NCI-H146 (cell line): ENCODE results near the gene FUT9.

Experiments used
- DNase-seq: peaks from one replicate; lab custom pipeline; 2025; lab: John Stamatoyannopoulos, UW

FUT9 gene

DNA sequence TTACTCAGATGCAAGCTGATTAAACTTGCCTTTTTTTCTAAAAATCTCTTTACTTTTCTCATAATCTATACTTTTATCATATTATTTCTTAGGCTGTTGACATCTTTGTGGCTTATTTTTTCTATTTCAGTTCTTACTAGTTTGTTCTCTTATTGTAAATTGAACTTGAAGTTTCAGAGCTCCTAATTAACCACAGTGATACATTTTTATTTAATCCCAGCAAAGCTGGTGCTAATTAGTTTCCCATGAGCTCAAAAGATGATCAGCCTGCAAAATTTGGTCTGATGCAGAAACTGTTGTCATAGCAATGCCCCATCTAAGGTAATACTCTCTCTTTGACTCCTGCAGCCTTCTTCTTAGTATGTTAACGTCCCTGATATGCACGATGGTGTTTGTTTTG, 170.3 kb downstream of the FUT9 start:
- DNase-seq, result no peak

DNA sequence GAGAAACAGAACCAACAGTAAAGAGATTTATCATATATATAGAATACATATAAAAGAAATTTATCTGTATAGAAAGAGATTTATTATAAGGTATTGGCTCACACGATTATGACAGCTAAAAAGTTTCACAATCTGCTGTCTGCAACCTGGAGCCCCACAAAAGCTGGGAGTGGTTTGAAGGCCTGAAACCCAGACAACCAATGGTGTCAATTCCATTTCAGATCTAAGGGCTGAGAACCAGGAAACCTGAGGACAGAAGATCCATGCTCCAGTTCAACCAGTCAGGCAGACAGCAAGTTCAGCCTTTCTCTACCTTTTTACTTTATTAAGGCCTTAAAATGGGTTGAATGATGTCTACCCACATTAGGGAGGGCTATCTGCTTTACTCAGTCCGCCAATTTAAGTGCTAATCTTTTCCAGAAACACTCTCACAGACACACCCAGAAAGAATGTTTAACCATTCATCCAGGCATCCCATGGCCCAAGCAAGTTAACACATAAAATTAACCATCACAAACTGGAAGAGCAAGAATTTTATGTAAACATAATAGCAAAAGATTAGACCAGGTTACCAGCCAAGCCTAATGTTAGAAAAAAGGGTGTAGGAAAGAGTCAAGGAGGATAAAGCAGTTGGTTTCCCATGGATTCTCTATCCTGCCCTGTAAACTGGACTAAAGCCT, 170.9 kb downstream of the FUT9 start:
- DNase-seq, result no peak

DNA sequence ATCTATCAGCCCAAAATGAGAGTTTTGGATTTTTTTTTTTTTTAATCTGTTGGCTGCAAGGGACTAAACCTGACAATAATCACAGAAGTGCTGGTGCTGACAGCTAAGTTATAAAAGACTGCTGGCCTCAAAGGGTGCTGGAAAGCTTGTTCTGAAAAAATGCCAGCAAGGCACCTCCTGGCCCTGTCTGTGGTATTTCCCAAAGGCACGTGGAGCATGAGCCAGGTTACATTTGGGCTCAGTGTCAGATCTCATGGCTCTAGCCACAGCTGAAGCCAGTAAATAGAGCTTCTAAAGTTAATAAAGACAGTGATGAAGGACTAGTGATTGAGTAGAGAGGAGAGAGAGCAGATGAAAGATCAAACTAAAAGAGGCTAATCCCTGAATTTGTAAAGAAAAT, 178.9 kb downstream of the FUT9 start:
- DNase-seq, result no peak

DNA sequence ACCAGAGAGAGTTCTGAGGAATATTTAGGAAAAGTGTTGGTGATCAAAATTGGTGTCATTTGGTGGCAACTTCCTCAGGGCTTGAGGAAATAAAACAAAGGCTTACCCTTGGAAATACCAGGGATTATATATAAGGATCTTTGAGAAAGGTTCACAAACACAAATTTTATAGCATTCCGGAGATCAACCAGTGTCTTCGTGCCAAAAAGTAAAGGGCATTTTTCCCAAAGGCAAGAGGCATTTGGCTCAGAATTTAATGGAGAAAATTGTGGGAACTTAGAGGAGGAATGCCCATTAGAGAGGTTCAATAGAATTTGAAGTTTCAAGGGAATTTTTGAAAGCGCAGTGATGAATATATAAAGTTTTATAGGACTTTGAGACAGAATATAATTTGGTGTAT, 179.5 kb downstream of the FUT9 start:
- DNase-seq, result no peak

DNA sequence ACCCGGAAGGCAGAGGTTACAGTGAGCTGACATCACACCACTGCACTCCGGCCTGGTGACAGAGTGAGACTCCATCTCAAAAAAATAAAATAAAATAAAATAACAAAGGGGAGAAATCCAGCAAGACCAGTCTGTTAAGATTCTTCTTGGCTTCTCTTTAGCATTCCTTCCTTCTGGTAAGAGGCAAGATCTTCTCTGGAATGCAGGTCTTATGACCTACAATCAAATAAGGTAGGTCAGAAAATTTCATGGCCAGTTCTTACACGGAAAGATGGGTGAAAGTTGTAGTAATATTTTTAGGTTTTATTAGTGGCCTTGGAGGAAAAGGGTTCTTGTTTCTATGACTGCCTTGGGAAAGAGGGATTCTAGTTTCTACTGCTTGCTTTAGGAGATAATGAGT, 180.9 kb downstream of the FUT9 start:
- DNase-seq, result no peak

DNA sequence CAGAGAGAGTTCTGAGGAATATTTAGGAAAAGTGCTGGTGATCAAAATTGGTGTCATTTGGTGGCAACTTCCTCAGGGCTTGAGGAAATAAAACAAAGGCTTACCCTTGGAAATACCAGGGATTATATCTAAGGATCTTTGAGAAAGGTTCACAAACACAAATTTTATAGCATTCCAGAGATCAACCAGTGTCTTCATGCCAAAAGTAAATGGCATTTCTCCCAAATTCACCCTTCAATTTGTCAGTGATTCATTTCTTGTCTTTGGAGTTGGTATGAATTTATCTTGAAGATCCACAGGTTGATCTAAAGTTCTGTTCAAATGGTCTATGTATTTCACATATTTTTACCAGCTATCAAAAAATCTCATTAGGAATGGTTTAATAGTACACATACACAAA, 181.5 kb downstream of the FUT9 start:
- DNase-seq, result no peak

DNA sequence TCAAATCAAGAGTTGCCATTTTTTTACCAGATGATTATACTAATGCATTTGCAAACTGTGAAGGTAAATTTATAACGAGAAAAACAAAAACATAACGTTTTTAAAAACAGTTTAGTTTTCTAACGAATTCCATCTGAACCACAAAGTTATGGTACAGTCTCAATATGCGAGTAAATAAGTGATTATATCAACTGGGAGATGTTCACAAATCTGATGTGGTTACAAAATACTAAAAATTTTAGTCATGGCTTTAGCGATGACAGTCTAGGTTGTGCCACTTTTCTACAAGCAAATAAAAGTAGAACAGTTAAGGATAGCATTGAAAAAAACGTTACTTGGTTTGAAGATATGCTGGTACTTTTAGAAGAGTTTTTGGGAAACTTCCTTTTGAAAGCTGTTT, 186.8 kb downstream of the FUT9 start:
- DNase-seq, result no peak

DNA sequence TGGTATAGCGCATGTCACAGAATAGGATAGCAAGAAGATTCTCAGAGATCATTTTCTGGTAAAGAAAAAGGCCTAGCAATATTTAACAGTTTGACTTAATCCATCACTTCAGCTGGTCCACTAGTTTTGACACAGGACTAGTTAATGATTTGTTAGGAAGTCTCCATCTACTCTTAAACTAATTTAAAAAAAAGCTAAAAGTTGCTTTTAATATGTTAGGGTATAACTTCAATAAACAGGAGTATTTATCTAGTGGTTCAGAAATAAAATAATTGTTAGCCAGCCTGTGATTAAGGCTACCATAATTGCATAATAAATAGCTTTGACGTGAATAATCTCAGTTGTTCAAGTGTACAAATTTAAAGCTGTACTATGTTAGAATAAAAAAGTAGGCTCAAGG, 195.6 kb downstream of the FUT9 start:
- DNase-seq, result no peak

DNA sequence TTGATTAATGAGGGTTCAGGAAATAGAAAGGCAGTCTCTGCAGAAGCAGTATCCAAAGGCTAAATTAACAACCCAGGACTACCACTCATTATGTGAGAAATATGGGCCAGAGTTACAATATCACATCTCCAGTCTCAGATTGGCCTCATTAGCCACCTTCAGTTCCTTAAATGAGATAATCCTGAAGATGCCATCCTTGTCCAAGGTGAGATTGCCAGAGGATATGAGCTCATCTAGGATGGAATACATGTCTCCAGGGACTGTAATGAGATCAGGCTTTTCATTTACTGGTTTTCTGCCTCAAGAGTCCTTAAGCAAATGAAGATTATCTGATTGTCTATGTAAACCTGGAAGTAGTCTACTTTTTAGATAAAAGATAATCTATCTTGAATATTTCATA, 196.3 kb downstream of the FUT9 start:
- no peak for DNase-seq

DNA sequence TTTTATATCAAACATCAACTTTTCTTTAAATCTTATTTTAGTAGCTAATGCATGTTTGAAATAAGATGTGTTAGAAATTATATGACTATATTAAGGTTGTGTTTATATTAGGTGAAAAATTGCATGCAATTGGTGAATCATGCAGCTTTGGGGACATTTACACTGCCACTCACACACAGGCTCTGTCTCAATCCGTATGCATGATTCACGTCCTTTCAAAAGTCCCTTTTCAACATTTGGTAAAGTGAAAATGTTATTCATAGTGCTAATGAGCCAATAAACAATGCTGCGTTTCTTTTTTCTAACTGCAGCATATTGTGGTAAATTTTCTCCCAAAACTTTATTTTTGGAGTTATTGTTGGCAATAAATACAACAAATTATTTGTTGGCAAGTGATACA, 198.0 kb downstream of the FUT9 start:
- no peak for DNase-seq

DNA sequence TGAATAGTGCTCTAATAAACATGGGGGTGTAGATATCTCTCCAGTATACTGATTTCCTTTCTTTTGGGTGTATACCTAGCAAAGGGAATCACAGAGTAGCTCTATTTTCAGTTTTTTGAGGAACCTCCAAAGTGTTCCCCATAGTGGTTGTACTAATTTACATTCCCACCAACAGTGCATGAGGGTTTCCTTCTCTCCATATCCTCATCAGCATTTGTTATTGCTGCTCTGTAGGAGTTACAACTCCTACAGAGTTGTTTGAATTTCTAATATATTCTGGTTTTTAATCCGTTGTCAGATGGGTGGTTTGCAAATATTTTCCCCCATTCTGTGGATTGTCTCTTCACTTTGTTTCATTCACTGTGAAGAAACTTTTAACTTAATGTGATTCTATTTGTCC, 207.9 kb downstream of the FUT9 start:
- DNase-seq, result no peak

DNA sequence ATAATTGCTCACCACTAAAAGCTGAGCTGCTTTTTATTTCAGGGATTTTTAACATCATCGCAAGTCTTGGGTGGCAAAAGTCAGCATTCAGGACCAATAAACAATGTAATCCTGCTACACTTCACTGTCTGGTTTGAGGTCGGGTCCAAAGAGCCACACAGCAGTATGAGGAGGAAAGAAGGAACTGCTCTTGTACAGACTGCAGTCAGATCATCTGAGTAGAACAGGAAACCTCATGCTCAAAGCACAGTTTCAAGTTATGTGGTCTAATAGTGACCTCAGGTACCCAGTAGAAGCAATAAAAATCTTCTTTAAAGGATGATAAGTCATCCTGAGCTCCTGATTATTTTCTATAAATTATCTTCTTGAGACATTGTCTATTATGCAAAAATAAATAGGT, 211.4 kb downstream of the FUT9 start:
- no peak for DNase-seq

DNA sequence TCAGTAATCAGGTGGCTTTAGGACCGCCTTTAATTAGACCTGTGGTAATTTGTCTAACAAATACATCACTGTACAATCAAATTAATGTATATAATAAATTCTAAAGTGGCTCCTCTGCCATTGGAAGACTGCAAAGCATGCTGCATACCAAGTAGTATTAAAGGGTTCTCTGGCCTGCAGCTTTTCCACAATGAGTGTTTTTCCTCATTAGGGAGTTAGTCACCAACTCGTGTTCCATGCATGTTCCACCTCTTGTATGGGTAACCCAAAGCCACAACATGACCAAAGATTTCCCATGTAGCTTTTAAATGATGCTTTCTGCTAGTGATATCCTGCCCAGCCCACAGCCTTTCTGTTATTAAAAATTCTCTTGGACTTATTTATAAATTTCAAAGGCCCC, 218.7 kb downstream of the FUT9 start:
- no peak for DNase-seq

DNA sequence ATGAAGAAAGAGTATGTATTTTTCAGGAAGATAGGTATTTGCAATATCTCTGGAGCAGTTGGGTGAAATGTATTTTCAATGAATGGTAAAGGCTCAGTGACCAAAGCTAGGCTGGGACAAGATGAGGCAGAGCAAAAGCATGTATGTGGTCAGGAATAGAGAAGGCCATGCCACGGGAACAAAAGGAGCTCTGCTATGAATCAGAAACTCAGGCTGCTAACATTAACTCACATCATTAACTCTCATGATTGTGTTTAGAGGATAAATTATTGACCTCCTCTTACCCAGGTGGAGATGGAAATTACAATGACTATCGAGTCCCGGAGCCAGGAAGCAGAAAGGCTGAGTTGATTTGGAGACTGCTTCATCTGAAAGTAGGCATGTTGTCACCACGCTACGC, 220.2 kb downstream of the FUT9 start:
- DNase-seq, result no peak

DNA sequence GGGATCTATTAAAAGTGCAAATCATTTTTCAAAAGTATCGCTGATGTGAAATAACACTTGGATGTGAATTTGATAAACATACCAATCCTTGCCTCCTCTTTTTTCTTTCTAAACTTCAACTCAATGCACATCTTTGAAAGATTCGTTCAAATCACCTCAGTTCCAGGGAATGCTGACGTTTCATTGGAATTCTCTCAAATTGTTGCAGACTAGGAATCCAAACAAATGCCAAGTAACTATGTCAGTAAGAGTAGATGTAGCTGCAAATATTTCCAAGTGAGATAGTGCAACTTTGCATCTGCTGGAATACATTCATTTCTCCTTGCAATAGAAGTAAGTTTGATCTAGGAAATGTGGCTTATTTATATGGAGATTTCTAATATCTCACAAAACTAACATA, 220.7 kb downstream of the FUT9 start:
- DNase-seq, result no peak

DNA sequence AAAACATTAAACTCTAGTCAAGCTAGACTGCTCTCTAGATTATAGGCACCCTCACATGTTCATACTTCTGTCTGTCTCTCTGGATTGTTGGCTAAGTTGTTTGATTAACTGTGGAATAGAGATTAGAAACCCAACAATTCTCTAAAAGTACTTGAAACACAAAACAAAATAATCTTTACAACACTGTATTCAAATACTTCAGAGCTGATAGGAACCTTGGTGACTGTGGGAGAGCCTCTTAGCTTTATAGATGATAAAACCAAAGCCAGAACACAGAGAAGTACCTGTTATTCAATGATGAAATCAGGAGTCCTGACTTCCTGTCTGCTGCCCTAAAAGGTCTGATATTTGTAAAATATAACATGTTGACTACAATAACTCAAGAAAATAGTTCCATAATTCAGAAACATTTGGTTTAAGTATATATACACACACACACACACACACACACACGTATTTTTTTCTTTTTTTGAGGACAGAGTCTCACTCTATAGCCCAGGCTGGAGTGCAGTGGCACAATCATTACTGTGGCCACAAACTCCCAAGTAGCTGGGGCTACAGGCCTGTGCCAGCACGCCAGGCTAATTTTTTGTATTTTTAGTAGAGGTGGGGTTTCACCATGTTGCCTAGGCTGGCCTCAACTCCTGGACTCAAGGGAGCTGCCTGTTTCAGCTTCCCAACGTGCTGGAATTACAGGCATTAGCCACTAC, 222.0 kb downstream of the FUT9 start:
- no peak for DNase-seq

DNA sequence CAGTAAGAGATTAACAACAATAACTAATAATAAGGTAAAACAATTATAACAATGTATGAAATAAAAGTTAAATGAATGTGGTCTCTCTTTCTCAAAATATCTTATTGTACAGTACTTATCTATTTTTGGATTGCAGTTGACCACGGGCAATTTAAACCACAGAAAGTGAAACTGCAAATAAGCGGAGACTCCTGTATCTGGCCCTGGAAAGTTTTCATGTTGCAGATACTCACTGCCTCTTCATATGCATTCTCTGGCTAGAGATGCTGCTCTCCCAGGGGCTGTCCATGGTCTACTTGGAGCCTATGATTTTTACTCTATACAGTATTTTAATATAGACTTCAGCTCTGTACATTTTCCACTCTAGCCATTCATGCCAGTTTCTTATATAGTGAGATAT, 230.8 kb downstream of the FUT9 start:
- no peak for DNase-seq

DNA sequence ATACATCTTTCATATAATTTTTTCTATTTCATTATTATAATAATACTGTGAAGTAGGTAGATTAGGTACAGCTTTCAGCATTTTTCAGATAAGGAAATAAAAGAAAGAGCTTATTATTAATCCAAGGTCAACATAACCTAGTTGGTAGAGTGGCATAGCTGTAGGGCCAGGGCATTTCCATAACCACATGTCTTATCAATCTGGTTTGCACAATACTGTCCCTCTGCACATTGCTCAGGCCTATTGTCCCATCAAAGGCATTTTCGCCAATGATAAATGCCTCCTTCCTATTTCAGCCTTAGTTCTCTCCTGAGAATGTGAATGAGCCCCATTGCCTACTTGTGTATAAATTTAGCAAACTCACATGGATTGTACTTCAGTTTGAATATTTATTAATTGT, 234.0 kb downstream of the FUT9 start:
- DNase-seq, result no peak

DNA sequence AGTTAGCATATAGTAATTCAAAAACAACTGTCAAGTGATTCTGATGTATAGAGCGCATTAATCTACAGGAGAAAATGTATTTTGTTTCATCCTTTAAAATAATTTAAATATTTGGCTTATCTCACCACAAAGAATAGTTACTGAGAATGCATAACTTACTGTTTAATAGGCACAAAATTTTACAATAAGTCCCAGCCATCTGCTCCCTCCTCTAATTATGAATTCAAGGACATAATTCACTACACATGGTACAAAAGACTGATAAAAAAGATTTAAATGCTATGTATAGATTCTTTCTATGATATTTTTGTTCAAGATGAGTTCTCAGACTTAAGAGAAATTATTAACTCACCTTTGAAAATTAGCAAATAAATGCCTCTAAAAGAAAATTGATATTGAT, 242.0 kb downstream of the FUT9 start:
- no peak for DNase-seq

DNA sequence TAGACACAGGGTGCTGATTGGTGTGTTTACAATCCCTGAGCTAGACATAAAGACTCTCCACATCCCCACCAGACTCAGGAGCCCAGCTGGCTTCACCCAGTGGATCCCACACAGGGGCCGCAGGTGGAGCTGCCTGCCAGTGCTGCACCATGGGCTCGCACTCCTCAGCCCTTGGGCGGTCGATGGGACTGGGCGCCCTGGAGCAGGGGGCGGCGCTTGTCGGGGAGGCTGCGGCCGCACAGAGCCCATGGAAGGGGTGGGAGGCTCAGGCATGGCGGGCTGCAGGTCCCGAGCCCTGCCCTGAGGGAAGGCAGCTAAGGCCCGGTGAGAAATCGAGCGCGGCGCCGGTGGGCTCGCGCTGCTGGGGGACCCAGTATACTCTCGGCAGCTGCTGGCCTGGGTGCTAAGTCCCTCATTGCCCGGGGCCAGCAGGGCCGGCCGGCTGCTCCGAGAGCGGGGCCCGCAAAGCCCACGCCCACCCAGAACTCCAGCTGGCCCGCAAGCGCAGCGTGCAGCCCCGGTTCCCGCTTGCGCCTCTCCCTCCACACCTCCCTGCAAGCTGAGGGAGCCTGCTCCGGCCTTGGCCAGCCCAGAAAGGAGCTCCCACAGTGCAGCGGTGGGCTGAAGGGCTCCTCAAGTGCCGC, 245.1 kb downstream of the FUT9 start:
- DNase-seq, result peak; percentile 14
